LNCaP clone FGC (cell line): Measurements from ENCODE around the gene BOD1.

ENCODE experiments used
- DNase-seq: peaks from one replicate; pipeline ENCODE4 v3.0.0-alpha.2; 2011; ENCODE audit warnings: low read depth
- H3K4me3 ChIP-seq: 2 replicates; pipeline ENCODE4 v1.5.1; 2011; ENCODE audit warnings: mild to moderate bottlenecking, low read depth, low read length, control low read depth
- TF ChIP-seq, protein P1 (sequence below): IDR thresholded peaks from 2 replicates; pipeline ENCODE4 v1.5.1; 2012; ENCODE audit warnings: mild to moderate bottlenecking; ENCODE audit not compliant: control insufficient read depth, insufficient read depth; ENCODE audit errors: extremely low read depth

The BOD1 gene

DNA sequence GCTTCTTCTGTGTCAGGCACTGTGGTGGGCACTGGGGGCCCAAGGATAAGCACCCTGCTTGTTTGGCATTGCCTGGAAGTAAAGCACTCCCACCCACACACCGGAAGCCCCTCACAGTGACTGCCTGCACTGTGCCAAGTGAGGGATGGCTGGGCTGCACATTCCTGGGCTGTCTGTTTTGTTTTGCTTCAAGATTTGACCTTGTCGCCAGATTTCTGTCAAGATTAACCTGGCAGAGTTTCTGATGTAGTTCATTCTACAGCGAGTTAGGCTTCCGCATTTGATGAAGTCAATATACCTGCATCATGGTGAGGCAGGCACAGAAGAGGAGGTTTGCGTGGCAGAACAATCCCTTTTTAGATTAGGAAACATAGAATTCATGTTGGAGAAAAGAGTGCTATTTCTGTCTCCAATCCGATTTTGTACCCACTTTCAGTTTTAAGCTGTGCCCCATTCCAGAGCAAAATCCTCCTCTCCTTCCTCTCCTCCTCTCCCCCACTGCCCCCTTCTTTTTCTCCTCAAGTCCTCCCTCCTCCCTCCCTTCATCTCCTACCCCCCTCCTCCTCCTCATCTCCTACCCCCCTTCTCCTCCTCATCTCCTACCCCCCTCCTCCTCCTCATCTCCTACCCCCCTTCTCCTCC lies 14.4 kb upstream of the BOD1 start:
- no peak for DNase-seq
- no peak overlapping the region for H3K4me3 ChIP-seq
- TF ChIP-seq, protein P1, sequence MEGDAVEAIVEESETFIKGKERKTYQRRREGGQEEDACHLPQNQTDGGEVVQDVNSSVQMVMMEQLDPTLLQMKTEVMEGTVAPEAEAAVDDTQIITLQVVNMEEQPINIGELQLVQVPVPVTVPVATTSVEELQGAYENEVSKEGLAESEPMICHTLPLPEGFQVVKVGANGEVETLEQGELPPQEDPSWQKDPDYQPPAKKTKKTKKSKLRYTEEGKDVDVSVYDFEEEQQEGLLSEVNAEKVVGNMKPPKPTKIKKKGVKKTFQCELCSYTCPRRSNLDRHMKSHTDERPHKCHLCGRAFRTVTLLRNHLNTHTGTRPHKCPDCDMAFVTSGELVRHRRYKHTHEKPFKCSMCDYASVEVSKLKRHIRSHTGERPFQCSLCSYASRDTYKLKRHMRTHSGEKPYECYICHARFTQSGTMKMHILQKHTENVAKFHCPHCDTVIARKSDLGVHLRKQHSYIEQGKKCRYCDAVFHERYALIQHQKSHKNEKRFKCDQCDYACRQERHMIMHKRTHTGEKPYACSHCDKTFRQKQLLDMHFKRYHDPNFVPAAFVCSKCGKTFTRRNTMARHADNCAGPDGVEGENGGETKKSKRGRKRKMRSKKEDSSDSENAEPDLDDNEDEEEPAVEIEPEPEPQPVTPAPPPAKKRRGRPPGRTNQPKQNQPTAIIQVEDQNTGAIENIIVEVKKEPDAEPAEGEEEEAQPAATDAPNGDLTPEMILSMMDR, result no peak

DNA sequence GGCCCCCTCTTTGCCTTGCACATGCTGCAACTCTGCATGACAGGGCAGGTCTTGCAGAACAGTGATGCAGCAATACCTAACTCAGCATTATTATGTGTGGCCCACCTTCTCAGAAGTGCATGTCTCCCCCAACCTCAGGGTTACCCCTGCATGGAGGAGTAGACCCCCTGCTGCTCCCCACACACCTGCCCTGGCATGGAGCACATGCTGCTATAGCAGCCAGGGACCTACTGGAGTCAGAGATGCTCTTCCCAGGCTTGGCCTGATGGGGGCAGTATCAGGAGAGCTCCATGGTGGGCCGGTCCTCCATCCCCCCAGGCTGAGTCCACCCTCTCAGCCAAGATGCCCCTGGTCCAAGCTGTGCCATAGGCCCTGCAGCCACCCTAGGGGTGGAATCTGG lies 13.2 kb upstream of the BOD1 start:
- TF ChIP-seq, protein P1, result peak; percentile 26
- no peak for DNase-seq
- no peak overlapping the region for H3K4me3 ChIP-seq

DNA sequence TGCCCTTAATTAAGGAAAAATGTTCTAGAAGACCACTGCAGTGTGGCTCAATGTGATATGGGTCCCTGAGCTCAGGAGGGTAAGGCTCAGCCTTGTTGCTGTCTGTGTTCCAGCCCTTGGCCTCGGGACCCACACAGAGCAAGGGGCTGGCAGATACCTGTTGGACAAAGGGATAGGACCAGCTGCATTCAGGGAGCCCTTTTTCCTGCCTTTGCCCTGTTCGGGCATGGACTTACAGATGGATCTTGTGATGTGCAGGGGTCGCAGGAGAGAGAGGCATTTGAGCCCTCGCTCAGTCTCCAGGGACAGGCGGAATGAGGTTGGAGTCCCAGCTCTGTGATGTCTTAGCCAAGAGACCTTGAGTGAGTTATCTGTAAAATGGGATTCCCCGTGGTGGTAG lies 12.1 kb upstream of the BOD1 start:
- TF ChIP-seq, protein P1, result no peak
- no peak for DNase-seq
- no peak overlapping the region for H3K4me3 ChIP-seq

DNA sequence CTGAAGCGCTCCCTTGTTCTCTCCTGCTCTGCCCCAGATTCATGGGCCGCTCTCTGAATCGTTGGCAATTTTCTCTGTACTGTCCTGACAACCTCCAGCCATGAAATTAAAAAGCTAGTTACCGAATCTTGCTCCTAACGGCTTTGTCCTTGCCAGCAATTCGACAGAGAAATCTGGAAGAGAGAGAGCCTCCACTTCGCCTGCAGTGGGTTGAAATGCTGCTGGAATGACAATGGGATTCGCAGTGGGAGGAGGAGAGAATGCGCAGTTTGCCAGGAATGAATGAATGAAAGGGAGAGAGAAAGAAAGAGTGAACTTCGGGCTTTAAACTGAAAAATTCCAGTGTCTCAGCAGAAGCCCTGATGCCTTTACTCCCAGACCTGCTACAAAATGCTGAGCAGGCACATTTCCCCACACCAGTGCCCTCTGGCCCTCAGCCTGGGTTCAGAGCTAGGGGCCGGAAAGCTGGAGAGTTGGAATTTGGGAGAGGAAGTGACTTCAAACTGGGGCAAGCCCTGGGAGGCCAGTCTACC lies 11.5 kb upstream of the BOD1 start:
- DNase-seq, result no peak
- TF ChIP-seq, protein P1, result no peak
- no peak overlapping the region for H3K4me3 ChIP-seq

DNA sequence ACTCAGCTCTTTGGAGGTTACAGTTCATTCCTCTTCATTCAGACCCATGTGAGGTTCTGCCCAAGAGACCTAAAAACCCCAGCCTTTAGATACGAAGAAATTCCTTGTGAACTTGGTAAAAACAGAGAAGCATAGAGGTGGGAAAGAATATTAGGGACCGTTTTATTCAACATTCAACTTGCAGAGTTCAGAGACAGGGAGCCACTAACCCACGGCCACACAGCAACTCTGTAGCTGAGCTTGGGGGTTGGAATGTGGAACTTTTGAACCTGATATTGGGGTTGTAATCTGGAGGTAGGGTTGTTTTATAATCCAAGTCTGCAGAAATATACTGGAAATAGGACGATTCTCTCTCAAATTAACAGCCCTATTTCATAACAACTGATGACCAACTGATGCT lies 10.8 kb upstream of the BOD1 start:
- TF ChIP-seq, protein P1, result no peak
- H3K4me3 ChIP-seq, result no peak overlapping the region
- no peak for DNase-seq

DNA sequence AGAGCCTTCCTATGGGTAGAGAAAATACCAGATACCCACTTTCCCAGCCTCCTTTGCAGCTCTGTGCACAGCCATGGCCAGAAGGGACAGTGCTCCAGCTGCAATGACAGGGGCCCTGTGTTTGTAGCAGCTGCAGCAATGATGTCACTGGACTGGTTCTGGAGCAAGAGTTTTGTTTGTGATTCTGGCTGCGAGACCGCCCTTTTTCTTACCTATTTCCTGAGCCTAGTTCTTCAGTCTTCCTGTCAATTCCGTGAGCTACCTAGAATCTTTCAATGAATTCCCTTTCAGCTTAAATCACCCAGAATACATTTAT lies 10.0 kb upstream of the BOD1 start:
- no peak for DNase-seq
- TF ChIP-seq, protein P1, result no peak
- no peak overlapping the region for H3K4me3 ChIP-seq
